ENCODE measurements around the gene EIF2B5.
"Not testable (repeated sequence)": the region's sequence is repeated elsewhere in the genome, so short reads cannot be mapped to it uniquely, and the experiment has no call there.

EIF2B5 gene

DNA sequence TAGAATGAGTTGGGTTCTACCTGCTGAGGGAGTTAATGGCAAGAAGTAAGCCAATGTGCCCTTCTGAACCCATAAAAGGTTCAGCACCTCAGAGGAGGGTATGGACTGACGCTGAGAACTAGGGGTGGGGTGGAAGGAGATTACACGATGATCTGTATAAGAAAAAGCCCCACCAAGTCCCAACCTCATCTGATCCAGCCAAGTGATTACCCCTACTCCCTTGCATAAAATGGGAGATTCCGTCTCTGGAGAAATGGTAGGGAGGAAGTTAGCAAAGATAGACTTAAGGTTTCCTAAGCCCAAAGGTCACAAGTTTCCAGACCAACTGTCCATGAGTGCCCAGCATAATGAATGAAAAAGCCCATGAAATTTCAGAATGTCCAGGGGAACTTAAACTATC is 12.9 kb downstream of the EIF2B5 start:
- no peak for DNase-seq

DNA sequence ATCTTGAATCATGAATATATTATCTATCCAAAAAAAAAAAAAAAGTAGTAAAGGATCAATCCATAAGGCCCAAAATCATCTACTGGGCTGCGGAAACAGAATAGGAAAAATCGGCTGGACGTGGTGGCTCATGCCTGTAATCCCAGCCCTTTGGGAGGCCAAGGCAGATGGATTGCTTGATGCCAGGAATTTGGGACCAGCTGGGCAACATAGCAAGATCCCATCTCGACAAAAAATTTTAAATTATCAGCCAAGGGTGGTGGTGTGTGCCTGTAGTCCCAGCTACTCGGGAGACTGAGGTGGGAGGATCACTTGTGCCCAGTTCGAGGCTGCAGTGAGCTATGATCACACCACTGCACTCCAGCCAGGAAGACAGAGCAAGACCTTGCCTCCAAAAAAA is 14.0 kb downstream of the EIF2B5 start:
- DNase-seq = no peak

DNA sequence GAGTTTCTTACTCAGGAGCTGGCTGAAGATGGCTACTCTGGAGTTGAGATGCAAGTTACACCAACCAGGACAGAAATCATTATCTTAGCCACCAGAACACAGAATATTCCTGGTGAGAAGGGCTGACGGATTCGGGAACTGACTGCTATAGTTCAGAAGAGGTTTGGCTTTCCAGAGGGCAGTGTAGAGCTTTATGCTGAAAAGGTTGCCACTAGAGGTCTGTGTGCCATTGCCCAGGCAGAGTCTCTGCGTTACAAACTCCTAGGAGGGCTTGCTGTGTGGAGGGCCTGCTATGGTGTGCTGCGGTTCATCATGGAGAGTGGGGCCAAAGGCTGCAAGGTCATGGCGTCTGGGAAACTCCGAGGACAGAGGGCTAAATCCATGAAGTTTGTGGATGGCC is 14.6 kb downstream of the EIF2B5 start:
- DNase-seq = not testable (repeated sequence)

DNA sequence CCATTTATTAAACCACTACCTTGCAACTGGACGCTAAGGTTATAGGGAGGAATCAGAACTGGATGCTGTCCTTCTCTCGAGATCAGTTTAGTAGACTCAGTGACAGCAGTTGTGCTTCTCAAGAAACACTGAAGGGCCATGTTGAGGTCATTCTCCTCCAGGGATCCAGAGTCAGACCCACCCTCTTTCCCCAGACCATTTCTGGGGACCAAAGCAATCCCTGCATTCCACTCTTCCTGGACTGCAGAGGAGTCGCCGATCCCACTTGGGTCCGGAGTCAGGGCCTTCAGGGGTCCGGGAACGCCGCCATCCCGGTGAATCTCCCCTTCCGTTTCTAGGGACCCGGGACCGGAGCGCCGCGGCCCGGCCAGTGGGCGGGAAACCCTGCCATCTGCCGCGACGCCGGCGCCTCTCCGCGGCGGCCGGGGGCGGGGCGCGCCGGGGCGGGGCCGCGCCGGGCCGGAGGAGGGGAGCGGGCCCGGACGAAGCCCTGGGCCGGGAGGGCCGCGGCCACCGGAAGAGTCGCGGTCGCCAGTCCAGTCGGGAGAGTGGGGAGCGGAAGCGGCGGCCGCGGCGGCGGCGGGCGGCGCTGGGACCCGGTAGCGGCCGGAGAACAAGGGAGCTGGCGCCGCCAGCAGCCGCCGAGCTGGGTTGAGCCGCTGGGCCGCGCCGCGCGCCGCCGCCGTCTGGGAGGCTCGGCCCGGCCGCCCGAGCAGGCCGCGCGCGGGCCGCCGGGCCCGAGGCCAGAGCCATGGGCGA is 19.9 kb downstream of the EIF2B5 start, which contains the start of gene DVL3:
DVL3 (plus strand) TSS at position 493 of the 759 bp plus-strand sequence; CDS start at position 752, 259 bp downstream.
- DNase-seq = peak; percentile 54

DNA sequence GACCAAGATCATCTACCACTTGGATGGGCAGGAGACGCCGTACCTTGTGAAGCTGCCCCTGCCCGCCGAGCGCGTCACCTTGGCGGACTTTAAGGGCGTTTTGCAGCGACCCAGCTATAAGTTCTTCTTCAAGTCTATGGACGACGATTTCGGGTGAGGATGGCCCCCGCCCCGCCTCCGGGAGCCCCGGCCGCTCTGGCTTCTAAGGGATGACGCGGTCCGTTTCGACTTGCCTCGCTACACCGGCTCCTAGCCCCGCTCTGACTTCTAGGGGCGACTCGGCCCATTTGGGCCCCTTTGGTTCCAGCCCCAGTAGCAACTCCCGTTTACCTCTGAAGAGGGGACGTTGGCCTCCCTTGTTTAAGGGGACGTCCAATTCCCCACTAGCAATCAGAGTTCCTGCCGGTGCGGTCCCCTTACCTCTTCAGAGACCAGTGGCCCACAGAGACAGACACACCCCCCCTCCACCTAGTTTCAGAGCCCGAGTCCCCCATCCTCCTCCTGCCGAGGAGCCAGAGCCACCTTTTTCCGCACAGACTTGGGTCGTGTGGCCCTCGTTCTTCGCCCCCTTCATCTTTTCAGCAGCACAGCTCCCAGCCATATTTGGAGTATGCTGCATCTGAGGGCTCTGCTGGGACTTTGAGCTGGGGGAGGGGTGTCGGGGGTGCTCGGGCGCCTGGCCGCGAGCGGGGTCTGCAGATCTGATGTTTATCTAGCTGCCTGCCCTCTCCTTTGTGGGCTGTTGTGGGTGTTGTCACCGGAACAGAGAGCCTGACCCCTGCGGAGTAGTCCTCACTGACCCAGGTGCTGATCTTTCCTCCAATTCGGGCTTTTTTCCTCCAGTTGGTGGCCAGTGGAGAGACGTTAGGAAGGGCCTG is 20.7 kb downstream of the EIF2B5 start:
- peak; percentile 53 for DNase-seq

DNA sequence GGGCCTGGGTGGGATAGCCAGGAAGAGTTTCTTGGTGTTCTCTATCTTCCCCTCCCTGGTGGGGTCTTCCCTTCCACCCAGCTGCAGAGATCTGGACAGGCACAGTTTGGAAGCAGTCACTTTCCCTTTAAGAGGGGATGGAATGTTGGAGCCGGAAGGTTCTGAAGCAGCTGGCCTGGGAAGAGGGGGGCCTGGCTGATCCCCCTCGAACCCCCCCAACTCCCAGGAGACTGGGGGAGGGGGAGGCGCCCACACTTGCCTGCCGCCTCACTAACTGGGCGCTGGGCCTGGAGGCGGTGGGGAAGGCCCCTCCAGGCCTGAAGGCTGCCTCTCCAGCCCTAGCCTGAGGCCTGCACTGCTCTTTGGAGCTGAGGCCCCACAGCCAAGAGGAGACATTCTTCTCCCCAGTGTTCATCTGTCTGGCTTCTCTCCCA is 21.4 kb downstream of the EIF2B5 start:
- no peak for DNase-seq

DNA sequence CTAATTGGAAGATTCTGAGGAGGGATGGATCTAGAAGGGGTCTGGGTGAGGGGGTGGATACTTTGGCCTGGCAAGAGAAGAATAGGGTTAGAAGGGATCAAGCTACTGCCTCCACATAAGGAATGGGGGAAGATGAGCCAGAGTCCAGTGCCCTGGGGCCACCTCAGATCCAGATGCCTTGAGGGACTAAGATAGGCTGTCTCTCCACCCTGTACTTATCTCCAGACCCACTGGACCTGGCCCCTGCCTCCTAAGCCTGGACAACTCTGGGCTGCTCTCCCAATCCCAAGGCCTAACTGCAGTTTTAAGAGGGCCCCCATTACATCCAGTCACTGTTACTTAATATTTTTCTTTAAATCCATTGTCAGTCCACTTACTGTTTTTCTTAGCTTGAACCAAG is 22.0 kb downstream of the EIF2B5 start:
- DNase-seq = peak; percentile 32

DNA sequence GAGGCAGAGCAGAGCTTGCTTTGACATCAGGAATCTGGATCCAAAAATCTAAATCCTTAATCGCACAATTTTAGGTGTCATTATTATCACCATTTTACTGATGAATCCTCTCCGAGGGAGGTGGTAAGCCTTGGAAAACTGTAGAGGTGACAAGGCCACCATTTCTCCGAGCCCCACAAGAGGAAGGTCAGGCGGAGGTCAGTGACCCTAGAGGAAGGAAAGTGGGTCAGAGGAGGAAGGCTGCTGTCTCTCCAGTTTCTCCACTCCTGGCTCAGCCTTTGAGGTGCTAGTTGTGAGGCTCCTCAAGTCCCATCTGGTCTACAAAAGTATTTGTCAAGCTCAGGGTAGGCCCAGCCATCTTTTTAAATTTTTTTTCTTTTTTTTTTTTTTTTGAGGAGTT is 23.2 kb downstream of the EIF2B5 start:
- DNase-seq = no peak

DNA sequence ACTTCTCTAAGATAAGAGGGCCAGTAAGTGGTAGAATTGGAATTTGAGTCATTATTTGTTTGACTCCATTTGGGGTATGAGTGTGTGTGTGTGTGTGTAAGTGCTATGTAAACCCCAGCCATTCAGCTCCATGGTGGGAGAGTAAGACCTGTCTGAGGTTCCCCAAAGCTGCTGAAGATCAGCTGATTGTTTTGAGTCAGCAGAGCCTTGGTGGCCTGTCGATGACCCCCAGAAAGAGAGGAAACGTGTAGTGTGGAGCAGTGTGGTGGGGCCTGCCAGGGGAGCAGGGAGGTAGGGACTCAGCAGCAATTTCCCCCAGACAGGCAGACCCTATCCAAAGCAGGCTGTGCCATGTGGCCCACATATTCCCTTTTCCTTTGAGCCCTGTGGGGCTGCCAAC is 25.3 kb downstream of the EIF2B5 start:
- DNase-seq = no peak

DNA sequence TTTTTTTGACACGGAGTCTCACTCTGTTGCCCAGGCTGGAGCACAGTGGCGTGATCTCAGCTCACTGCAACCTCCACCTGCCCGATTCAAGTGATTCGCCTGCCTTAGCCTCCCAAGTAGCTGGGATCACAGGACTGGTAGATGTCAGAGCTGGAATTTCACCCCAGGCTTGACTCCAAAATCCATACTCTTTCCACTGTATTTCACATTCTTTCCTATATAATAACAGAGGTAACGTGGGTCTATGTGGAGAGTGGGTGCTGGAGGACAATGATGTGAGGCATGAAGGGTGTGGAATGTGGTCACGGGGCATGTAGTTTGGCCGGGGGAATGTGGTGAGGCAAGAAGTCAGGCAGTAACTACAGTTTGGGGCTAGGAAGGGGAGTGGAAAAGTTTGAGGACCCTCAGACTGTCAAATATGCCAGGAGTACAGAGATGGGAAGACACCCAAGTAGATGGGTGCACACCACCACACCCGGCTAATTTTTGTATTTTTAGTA is 27.5 kb downstream of the EIF2B5 start:
- not testable (repeated sequence) for DNase-seq

DNA sequence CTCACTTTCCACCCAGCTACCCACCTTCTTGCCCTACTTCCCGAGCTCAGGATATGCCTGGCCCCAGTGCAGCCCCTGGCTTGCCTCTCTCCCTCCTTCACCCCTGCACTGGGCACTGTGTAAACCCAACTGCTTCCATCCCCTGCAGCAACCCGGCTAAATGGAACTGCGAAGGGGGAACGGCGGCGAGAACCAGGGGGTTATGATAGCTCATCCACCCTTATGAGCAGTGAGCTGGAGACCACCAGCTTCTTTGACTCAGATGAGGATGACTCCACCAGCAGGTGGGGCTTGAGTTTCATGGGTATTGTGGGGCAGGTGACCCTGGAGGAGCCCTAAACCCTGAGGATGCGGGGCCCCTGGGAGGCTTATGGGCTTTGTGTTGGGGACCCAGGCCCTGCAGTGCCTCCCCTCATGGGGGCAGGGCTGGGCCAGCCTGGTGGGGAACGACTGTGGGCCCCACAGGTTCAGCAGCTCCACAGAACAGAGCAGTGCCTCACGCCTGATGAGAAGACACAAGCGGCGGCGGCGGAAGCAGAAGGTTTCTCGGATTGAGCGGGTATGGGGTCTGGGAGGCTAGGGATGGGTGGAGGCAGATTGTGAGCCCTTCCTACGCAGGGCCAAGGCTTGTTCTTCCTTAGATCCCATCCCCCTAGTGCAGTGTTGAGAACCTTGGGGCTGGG is 29.6 kb downstream of the EIF2B5 start:
- no peak for DNase-seq

DNA sequence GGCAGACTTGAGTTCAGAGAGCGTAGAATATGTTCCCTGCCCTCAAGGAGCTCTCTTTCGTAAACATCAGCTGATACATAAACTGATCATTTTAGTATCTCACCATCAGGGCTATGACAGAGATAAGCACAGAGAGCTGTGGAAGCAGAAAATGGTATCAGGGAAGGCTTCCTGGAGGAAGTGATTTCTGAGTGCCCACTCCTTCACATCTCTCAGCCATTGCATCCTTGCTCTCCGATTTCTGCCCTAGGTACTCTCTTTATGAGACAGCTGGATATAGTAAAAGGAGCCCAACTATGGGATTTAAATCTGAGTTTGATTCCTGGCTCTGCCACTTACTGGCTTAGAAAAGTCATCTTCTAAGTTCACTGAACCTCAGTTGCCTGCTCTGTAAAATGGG is 30.4 kb downstream of the EIF2B5 start:
- no peak for DNase-seq

DNA sequence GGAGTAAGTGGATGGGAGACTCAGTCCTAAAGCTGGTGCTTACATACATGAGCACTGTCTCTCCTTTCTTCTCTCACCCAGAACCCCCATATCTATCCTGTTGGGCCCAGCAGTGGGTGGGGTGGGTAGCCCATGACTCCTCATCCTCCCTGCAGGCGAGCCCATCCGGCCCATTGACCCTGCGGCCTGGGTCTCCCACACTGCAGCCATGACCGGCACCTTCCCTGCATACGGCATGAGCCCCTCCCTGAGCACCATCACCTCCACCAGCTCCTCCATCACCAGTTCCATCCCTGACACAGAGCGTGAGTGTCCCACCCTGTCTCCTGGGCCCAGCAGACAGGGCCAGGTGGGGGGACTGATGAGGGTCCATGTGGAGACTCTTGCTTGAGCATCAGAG is 31.5 kb downstream of the EIF2B5 start:
- DNase-seq = no peak

DNA sequence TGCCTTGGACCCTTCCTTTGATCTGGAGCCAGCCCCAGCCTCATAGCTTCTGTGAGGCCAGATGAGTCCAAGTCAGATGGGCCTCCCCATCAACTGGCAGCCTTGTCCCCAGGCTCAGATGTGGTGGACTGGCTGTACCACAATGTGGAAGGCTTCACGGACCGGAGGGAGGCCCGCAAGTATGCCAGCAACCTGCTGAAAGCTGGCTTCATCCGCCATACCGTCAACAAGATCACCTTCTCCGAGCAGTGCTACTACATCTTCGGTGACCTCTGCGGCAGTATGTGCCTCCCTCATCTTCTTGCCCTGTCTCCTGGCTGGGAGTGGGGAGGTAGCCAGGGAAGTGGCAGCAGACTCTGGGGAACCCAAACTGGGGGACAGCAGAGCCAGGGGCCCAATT is 32.6 kb downstream of the EIF2B5 start:
- DNase-seq = no peak

DNA sequence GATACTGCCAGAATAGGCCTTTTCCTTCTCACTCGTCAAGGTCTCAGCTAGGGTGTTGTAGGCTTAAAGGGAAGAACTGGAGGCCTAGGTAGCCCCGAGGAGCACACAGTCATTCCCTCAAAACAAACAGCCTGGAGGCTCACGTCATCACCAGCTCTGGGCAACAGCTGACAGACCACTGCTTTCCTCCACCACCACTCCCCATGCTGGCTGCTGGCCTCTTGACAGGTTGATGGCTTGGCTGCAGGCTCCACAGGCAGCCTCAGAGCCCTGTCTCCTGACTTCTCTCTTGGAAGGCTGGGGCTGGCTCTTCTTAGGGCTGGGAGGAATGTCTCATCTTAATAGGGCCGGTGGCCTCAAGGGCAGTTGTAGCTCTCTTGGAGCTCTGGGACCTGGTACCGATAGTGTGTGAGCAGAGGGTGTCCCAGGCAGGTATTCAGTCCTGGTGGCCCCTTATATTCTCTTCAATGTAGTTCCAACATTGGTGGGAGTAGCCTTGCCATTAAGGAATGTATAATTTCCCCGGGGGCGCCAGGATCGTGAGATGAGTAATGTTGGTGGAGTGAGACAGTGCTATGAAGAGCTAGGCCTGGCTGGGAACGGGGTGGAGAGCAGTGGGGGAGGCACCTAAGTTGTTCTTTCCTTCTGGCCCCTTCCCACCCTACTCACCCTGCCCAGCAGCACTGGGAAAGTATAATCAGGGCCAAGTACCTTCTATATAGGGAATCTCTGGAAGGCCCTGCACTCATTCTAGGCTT is 33.4 kb downstream of the EIF2B5 start:
- no peak for DNase-seq

DNA sequence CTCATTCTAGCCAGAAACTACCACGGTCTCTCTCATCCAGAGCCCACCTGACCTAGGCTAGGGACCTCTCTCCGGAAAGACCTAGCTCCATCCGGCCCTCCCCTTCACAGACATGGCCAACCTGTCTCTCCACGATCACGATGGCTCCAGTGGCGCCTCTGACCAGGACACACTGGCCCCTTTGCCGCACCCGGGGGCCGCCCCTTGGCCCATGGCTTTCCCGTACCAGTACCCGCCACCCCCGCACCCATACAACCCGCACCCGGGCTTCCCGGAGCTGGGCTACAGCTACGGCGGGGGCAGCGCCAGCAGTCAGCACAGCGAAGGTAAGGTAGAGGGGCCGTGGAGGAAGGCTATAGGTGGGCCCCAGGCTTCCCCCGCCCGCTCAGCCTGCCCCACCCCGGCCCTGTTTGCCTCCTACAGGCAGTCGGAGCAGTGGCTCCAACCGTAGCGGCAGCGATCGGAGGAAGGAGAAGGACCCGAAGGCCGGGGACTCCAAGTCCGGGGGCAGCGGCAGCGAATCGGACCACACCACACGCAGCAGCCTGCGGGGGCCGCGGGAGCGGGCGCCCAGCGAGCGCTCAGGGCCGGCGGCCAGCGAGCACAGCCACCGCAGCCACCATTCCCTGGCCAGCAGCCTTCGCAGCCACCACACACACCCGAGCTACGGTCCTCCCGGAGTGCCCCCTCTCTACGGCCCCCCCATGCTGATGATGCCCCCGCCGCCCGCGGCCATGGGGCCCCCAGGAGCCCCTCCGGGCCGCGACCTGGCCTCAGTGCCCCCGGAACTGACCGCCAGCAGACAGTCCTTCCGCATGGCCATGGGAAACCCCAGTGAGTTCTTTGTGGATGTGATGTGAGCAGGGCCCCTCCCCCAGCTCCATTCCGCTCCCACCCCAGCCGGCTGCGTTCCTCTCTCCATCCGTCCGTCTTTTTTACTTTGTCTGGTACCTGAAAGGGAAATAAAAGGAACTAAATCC is 35.0 kb downstream of the EIF2B5 start:
- DNase-seq = no peak

DNA sequence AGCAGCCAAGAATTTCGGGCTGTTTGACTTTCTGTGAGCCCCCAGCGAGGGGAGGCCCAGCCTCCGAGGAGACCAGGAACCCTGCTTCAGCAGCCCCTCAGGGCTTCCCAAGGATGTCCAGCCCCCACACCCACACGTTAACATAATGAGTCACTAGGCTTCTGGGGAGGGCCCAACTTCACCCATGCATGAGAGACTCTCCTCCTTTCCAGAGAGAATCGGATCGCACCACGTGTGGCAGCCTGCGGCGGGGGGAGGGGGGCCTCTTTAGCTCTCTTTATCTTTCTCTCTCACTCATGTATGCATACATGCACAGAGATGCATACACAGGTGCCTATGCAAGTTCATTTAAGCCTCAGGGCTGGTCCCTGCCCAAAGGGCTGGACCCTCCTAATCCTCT is 36.4 kb downstream of the EIF2B5 start:
- no peak for DNase-seq

DNA sequence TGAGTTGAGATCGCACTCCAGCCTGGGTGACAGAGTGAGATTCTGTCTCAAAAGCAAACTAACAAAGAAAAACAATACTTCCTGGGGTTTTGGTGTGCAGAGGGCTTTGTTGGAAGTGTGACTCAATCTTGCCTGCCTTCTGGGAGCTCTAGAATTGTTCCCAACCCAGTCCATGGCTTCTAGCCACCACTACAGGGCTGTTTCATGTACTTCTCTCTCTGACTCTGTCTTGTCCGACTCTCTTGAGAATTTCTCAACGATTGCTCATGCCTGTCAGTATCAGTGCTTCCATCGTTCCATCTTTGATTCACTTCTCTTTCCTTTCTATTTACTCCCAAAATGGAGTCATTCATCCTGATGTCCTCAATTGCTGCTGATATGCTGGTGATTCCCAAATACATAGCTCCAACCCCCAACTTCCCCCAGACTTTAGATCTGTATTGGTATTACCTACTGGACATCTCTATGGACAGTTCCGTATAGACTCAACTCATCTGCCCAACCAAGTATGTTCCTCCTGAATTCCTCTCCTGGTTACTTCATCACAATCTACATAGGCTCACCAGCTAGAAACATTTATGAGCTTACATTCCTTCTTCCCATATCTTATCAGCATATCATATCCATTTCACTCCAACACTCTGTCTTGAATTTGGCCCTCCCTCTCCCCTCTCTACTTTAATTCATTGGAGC is 37.7 kb downstream of the EIF2B5 start:
- no peak for DNase-seq

DNA sequence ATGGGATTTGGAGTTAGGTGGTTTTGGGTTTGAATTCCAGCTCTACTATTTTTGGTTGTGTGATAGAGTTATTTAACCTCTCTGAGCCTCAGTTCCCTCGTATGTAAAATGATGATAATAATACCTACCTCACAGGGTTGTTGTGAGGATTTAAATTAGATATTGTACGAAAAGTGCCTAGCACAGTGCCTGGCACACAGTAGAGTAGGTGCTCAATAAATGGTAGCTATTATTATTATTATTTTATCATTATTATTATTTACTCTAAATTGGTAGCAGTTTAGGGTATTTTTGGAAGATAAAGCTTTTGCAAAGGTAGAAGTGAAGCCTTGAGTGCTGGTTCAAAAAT is 38.2 kb downstream of the EIF2B5 start:
- no peak for DNase-seq

DNA sequence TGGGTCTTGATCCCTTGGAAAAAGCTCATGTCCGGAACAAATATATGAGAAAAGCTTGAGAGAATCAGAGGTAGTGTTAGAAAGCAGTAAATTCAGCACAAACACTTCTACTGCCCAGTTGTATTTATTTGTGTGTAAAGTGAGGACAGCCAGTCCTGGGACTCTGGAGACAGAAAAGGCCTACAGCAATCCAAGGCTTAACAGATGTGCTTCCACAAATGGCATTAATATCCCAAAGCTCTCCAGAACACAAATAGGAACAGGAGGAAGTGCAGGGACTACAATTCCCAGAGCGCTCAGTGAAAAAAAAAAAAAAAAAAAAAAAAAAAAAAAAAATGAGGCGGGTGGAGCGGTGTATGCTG is 39.1 kb downstream of the EIF2B5 start:
- no peak for DNase-seq
